ENCODE data around the gene SLC2A4.
"Not testable (repeated sequence)": the region's sequence is repeated elsewhere in the genome, so short reads cannot be mapped to it uniquely, and the experiment has no call there.

SLC2A4 gene

DNA sequence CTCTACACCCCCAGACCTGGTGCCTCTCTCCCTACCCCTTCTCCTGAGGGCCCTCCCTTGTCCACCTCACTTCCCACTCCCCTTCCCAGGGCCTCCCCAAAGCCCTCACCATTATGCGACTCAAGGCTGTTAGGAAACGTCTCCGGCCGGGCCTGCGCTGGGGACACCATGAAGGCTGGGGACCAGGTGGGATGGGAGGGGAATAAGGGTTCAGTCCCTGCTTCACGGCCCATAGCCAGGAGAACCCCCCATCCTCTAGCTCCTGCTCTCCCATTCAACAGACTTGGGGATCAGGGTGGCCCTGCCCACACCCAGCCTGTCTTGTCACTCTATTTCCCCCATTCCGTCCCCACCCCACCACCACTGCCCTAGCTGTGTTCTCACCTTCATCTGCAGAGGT lies 45.5 kb downstream of the SLC2A4 start:
- DNase-seq, result no peak

DNA sequence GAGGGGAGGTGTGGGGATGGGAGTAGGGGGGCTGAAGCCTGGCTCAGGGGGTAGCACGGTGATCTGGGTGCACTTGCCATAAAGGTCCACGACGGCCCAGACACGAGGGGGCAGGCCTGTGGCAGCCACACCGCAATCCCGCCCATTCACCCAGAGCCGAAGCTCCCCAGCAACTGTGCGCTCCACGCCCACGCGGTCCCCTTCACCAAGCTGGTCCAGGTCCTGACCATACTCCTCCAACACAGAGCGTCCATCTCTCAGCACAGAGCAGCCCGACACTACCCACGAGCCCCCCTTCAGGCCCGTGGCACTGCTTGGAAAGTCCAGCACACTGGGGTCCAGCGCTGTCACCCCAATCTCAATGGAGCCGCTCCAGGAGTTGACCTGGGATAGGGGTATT lies 46.0 kb downstream of the SLC2A4 start:
- DNase-seq, result no peak

DNA sequence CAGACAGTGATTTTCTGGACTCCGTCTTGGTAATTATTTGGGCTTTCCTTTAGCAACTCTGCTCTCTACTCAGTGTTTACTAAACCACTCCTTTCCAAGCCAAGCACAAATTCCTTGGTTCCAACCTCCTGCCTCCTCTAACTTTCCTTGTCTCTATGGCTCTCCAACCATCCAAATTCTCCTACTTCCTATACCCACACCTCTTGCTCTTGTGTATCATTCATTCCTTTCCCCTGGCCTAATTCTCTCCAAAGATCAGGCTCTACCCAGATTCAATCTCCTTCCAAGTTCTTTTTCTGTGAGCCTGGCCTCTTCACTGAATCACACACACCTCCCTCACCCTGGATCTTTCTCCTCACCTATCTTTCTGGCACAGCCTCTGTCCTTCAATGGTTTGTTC lies 46.5 kb downstream of the SLC2A4 start:
- no peak for DNase-seq

DNA sequence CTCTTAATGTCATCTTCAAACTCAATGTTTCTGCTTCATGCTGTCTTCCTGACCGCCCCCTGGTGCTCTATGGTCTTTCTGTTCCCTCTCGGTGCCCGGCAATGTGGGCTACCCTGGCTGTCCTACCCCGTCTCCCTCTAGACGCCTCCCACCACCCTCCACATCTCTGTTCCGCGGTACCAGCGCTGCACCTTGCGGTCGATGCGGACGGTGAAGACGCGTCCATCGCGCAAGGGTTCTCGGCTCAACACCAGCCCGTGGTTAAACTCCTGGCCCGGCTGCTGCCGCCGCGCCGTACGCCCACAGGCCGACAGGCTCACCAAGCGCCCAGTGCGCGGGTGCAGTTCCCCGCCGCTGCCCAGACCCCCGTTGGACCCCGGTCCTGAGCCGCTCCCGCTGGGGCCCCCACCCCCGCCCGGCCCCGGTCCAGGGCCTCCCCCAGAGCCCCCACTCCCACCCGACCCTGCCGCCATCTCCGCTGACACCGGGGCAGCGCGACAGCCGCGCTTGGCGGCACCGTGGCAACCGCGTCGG lies 47.4 kb downstream of the SLC2A4 start, which contains the start of gene NEURL4:
NEURL4 (minus strand) TSS at position 496 of the 534 bp plus-strand sequence; CDS start at position 473, 23 bp downstream.
- no peak for DNase-seq

DNA sequence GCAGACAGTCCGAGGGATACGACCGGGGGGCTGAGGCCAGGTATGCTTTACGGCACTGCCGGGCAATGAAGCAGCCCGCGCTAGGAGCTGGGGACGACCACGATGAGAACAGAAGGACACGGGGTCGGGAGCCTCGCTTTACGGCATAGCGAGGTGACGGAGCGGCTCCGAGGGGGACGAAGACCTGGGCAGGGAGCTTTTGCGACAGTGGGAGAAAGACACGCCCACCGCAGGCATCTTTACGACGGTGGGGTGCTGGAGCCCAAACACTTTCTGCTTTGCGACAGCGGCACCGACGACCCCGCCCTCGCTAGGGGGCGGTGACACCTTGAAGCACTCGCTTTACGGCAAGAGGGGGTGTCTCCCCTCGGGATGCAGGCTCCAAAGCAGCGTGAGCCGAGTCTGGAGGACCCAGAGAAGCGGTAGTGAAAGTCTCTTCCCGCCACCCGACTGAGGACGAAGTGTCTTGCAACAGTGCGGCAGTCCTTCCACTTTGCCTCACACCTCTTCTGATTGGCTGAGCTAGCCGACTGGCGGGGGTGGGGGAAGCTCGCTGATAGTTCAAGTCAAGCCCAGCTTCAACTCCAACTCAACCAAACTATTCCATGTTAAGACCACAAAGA lies 48.0 kb downstream of the SLC2A4 start:
- DNase-seq, result peak; percentile 98

DNA sequence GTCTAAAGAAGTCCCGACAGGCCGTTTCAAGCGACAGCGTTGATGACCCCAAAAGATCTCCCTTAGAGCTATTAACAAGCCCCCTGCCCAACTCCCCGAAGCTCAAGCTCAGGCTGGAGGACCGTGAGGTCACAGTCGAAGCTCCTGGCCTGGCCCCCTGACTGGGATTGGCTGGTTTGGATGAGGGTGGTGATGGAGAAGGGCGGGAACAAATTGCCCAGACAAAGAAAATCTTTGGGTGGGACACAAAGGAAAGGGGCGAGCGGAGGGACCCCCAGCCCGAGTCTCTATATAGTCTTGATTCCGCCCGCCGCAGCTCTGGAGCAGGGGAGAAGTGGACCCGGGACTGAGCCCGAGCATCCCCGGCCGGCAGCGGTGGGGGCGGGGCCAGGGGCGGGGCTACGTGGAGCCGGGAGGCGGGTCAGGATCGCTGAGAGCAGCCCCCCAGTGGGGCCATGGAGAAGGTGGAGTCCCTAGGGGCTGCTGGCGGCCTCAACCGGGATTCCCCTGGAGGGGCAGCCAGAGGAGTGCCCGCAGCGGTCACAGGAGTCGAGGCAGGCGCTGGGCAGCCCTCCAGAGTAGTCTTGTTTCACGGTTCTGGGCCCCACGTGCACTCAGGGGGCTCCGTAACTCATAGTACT lies 48.6 kb downstream of the SLC2A4 start:
- DNase-seq, result peak; percentile 89 to 91

DNA sequence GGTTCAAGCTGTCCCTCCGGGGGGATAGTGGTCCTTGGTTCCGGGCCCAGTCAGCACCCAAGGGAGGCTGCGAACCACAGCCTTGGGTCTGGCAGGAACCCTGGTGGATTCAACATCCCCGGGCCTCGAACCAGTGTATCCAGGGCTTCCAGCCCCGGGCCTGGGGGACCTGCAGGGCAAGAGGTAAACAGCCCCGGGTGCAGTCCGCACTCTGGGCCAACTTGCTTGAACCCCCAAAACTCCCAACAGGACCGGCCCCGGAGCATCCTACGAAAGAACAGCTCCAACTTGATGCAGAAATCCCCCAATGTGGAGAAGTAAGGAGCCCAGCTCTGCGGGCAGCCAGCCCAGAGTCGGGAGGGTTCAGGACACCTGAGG lies 49.1 kb downstream of the SLC2A4 start:
- DNase-seq, result no peak

DNA sequence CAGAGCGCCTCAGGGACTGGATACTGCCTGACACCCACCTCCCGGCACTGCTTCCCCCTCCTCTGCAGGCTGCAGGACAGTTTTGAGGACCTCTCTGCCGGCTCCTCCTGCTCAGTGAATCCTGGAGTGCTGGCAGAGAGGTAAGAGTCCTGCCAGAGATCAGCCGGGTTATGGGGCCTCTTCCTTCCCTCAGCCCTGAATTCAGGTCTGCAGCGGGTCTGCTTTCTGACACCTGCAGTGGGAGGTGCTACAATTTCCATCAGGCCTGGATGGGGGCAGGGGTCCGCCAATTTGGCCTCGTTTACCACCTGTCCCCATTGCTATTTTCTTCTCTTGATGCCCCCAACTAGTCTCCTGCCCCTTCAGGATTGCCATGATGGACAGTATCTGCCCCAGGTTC lies 50.6 kb downstream of the SLC2A4 start:
- no peak for DNase-seq

DNA sequence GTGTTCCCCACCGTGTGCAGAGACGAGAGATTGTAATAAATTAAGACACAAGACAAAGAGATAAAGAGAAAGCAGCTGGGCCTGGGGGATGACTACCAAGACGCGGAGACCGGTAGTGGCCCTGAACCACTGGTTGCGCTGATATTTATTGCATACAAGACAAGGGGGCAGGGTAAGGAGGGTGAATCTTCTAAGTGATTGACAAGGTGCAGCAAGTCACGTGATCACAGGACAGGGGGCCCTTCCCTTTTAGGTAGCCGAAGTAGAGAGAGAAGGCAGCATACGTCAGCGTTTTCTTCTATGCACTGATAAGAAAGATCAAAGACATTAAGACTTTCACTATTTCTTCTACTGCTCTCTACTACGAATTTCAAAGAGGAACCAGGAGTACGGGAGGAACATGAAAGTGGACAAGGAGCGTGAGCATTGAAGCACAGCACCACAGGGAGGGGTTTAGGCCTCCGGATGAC lies 51.1 kb downstream of the SLC2A4 start:
- DNase-seq, result peak; percentile 48 to 54

DNA sequence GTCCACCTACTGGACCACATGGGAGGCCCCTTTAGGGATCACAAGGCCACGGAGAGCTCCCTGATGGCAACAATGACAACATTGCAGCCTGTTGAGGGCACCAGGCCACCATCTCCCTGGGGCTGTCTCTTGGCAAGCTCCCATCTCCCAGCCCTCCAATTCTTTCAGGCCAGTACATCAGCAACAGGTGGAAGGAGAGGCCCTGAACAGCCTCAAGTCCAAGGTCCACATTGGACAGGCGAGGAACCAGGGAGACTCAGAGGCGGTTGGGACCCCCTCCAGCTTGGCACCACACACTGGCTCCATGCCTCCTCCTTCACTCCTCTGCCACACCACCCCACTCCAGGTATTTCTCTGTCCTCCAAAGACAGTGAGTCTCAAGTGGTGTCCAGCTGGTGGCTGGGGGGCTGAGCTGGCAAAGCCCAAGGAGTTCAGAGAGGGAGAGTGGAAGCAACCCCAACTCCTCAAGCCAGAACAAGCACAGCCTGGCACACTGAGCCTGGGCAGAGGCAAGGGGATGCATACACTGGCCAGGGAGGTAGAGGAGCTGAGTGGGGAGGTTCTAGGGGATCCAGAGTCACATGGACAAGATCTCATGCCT lies 53.5 kb downstream of the SLC2A4 start:
- DNase-seq, result no peak

DNA sequence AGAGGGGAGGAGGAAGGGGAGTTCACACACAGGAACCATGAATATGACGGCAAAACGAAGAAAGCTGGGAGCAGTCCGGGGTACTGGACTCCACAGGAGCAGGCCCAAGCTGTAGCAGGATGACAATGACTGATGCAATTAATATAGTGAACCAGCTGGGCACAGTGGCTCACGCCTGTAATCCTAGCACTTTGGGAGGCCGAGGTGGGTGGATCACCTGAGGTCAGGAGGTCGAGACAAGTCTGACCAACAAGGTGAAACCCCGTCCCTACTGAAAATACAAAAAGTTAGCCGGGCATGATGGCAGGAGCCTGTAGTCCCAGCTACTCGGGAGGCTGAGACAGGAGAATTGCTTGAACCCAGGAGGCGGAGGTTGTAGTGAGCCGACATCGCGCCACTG lies 54.2 kb downstream of the SLC2A4 start:
- DNase-seq, result not testable (repeated sequence)

DNA sequence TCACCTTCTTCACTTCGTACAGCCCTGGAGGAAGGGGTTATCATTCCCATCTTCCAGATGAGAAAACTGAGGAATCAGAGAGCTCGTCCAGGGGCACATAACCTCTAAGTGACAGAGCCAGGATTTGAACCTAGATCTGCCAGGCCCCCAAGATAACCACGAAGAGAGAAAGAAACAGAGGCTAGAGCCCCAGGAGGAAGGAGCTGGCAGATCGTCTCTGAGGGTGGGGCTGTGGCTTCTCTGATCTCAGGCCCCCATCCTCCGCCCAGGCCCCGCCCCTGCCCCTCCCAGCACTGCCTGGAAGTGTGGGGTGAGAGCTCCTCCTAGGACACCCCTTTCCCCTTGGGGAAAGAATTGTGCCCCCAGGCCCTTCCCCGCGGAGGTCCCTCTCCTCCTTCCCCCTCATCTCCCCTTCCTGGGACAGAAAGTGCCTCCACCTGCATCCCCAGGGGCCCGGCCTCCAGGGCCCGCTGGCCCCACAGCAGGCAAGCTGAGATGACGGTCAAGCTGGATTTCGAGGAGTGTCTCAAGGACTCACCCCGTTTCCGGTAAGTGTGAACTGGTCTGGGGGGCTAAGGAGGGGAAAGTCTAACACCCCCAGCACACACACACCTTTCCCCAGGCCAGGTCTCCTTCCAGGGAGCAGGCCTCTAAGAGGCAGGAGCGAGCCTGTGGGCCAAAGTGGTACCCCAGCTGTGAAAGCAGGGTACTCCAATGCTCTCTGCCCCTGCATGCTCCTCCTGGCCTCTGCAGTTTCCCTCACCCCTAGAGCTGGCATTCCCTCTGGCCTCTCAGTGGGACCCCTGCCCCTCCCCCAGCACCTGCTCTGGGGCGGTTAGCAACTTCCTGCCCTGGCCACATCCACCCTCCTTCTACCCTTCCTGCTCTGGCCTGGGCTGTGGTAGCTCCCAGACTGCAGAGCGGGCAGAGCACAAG lies 55.0 kb downstream of the SLC2A4 start, which contains the start of gene ACAP1:
ACAP1 (plus strand) TSS at position 290 of the 936 bp plus-strand sequence; CDS start at position 496, 206 bp downstream.
- DNase-seq, result peak; percentile 92 to 93

DNA sequence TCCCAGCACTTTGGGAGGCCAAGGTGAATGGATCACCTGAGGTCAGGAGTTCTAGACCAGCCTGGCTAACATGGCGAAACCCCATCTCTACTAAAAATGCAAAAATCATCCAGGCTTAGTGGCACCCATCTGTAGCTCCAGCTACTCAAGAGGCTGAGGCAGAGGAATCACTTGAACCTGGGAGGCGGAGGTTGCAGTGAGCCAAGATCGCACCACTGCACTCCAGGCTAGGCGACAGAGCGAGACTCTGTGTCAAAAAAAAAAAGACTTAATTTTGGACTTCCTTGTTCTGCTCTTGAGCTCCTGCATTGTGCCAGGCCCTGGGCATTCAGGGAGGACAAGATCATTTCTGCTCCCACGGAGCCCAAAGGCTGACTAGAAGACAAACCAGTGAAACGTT lies 56.1 kb downstream of the SLC2A4 start:
- DNase-seq, result not testable (repeated sequence)

All from activated T-cell treated with anti-CD3 and anti-CD28 coated beads, Interleukin-2, amount 50 U/mL, for 48 hours (primary cell).